ENCODE data around the gene PCDHB7.
"Not testable (repeated sequence)": the region's sequence is repeated elsewhere in the genome, so short reads cannot be mapped to it uniquely, and the experiment has no call there.

The PCDHB7 gene

GRCh38 chr5:141180313-141180712, 7.9 kb downstream of the PCDHB7 start:
- no peak for DNase-seq (ENCODE audit: low spot score)

- DNase-seq (ENCODE audit: low spot score) = peak; percentile 61
These were observed 9.8 kb downstream of the PCDHB7 start, which contains the start of gene PCDHB16 for GRCh38 chr5:141182248-141182647. PCDHB16 (plus strand) TSS chr5:141182387; CDS start chr5:141182560, 173 bp downstream.

- DNase-seq (ENCODE audit: low spot score) = not testable (repeated sequence)
These were observed 11.8 kb downstream of the PCDHB7 start for GRCh38 chr5:141184117-141184855.

- DNase-seq (ENCODE audit: low spot score) = no peak
These were observed 14.6 kb downstream of the PCDHB7 start, which contains the start of gene PCDHB9 for GRCh38 chr5:141186897-141187512. PCDHB9 (plus strand) TSS chr5:141187161; CDS start chr5:141187319, 158 bp downstream.

GRCh38 chr5:141188682-141189081, 16.2 kb downstream of the PCDHB7 start:
- not testable (repeated sequence) for DNase-seq (ENCODE audit: low spot score)

- DNase-seq (ENCODE audit: low spot score) = not testable (repeated sequence)
These were observed 16.7 kb downstream of the PCDHB7 start for GRCh38 chr5:141189131-141189530.

- DNase-seq (ENCODE audit: low spot score) = peak; percentile 27
These were observed 19.8 kb downstream of the PCDHB7 start, which contains the start of gene PCDHB10 for GRCh38 chr5:141192110-141192725. PCDHB10 (plus strand) TSS chr5:141192353; CDS start chr5:141192553, 200 bp downstream.

- not testable (repeated sequence) for DNase-seq (ENCODE audit: low spot score)
These were observed 21.9 kb downstream of the PCDHB7 start for GRCh38 chr5:141194332-141194731.

- DNase-seq (ENCODE audit: low spot score) = no peak
These were observed 23.9 kb downstream of the PCDHB7 start for GRCh38 chr5:141196363-141196762.

GRCh38 chr5:141199359-141200235, 27.2 kb downstream of the PCDHB7 start, which contains the start of gene PCDHB11:
PCDHB11 (plus strand) TSS chr5:141199627; CDS start chr5:141199775, 148 bp downstream.
- DNase-seq (ENCODE audit: low spot score) = no peak

- not testable (repeated sequence) for DNase-seq (ENCODE audit: low spot score)
These were observed 28.7 kb downstream of the PCDHB7 start for GRCh38 chr5:141201126-141201525.

- not testable (repeated sequence) for DNase-seq (ENCODE audit: low spot score)
These were observed 29.2 kb downstream of the PCDHB7 start for GRCh38 chr5:141201646-141202045.

- DNase-seq (ENCODE audit: low spot score) = peak; percentile 16
These were observed 36.0 kb downstream of the PCDHB7 start, which contains the start of gene PCDHB12 for GRCh38 chr5:141208478-141208877. PCDHB12 (plus strand) TSS chr5:141208719; CDS start chr5:141208908, 189 bp downstream.

GRCh38 chr5:141210281-141210680, 37.8 kb downstream of the PCDHB7 start:
- not testable (repeated sequence) for DNase-seq (ENCODE audit: low spot score)

- not testable (repeated sequence) for DNase-seq (ENCODE audit: low spot score)
These were observed 38.4 kb downstream of the PCDHB7 start for GRCh38 chr5:141210849-141211248.

- DNase-seq (ENCODE audit: low spot score) = peak; percentile 23
These were observed 41.4 kb downstream of the PCDHB7 start, which contains the start of gene PCDHB13 for GRCh38 chr5:141213656-141214339. PCDHB13 (plus strand) TSS chr5:141213919; CDS start chr5:141214124, 205 bp downstream.

GRCh38 chr5:141214583-141214982, 42.1 kb downstream of the PCDHB7 start:
- DNase-seq (ENCODE audit: low spot score) = not testable (repeated sequence)

GRCh38 chr5:141215504-141215903, 43.1 kb downstream of the PCDHB7 start:
- DNase-seq (ENCODE audit: low spot score) = not testable (repeated sequence)

GRCh38 chr5:141216035-141216434, 43.6 kb downstream of the PCDHB7 start:
- DNase-seq (ENCODE audit: low spot score) = not testable (repeated sequence)

GRCh38 chr5:141223112-141223783, 50.8 kb downstream of the PCDHB7 start, which contains the start of gene PCDHB14:
PCDHB14 (plus strand) TSS chr5:141223343; CDS start chr5:141223506, 163 bp downstream.
- no peak for DNase-seq (ENCODE audit: low spot score)

Measured in globus pallidus (tissue), 1 donor.